Measurements from ENCODE around the gene RARA.

RARA gene

GRCh38 chr17:40347319-40348135 lies 38.5 kb downstream of the RARA start:
- no peak for DNase-seq (ENCODE audit: low read depth)
- TF ChIP-seq, protein P1, sequence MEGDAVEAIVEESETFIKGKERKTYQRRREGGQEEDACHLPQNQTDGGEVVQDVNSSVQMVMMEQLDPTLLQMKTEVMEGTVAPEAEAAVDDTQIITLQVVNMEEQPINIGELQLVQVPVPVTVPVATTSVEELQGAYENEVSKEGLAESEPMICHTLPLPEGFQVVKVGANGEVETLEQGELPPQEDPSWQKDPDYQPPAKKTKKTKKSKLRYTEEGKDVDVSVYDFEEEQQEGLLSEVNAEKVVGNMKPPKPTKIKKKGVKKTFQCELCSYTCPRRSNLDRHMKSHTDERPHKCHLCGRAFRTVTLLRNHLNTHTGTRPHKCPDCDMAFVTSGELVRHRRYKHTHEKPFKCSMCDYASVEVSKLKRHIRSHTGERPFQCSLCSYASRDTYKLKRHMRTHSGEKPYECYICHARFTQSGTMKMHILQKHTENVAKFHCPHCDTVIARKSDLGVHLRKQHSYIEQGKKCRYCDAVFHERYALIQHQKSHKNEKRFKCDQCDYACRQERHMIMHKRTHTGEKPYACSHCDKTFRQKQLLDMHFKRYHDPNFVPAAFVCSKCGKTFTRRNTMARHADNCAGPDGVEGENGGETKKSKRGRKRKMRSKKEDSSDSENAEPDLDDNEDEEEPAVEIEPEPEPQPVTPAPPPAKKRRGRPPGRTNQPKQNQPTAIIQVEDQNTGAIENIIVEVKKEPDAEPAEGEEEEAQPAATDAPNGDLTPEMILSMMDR (IDR thresholded peaks at IDR 0.05; ENCODE audit: low read depth, low read length, missing control alignments) = no peak
- no peak overlapping the region for H3K4me3 ChIP-seq (ENCODE audit: low read depth, low read length)

DNA sequence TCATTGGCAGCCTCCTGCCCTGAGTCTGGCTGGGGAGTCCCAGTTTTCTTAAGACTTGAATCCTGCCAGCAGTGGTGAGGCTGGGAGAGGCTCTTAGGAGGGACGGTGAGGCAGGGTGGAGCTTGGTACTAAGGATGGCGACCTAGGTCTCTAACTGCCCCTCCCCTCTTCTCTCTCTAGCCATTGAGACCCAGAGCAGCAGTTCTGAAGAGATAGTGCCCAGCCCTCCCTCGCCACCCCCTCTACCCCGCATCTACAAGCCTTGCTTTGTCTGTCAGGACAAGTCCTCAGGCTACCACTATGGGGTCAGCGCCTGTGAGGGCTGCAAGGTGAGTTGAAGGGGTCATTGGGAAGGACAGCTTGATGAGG lies 39.1 kb downstream of the RARA start:
- DNase-seq (ENCODE audit: low read depth) = no peak
- H3K4me3 ChIP-seq (ENCODE audit: low read depth, low read length) = no peak overlapping the region
- TF ChIP-seq, protein P1 (IDR thresholded peaks at IDR 0.05; ENCODE audit: low read depth, low read length, missing control alignments) = no peak

GRCh38 chr17:40348562-40349476 lies 39.8 kb downstream of the RARA start:
- TF ChIP-seq, protein P1 (IDR thresholded peaks at IDR 0.05; ENCODE audit: low read depth, low read length, missing control alignments) = no peak
- H3K4me3 ChIP-seq (ENCODE audit: low read depth, low read length) = no peak overlapping the region
- no peak for DNase-seq (ENCODE audit: low read depth)

DNA sequence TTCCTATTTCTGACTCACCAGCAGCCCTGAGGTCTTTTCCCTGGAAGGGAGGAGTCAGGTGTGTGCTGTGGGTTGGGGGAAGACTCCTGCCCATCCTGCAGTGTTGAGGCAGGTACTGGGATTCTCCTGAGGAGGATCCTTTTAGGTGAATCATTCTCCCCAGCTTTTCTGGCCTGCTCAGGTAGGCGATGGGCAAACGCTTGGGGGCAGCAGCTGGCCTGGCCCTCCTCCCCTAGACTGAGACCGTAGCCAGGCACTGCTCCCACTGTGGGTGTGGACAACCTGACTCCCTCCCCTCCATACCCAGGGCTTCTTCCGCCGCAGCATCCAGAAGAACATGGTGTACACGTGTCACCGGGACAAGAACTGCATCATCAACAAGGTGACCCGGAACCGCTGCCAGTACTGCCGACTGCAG lies 40.5 kb downstream of the RARA start:
- no peak for DNase-seq (ENCODE audit: low read depth)
- no peak overlapping the region for H3K4me3 ChIP-seq (ENCODE audit: low read depth, low read length)
- TF ChIP-seq, protein P1 (IDR thresholded peaks at IDR 0.05; ENCODE audit: low read depth, low read length, missing control alignments) = no peak

GRCh38 chr17:40349895-40350688 lies 41.1 kb downstream of the RARA start:
- TF ChIP-seq, protein P1 (IDR thresholded peaks at IDR 0.05; ENCODE audit: low read depth, low read length, missing control alignments) = no peak
- no peak for DNase-seq (ENCODE audit: low read depth)
- H3K4me3 ChIP-seq (ENCODE audit: low read depth, low read length) = no peak overlapping the region

GRCh38 chr17:40350689-40351358 lies 41.8 kb downstream of the RARA start:
- DNase-seq (ENCODE audit: low read depth) = no peak
- TF ChIP-seq, protein P1 (IDR thresholded peaks at IDR 0.05; ENCODE audit: low read depth, low read length, missing control alignments) = no peak
- H3K4me3 ChIP-seq (ENCODE audit: low read depth, low read length) = no peak overlapping the region
